Gastroesophageal sphincter (tissue), 3 donors: ENCODE data around the gene GPR61.

ENCODE experiments used
- POLR2A ChIP-seq, 2 donors: fragments of 450-650 bp; IDR thresholded peaks; one replicate each; pipeline ENCODE4 v1.6.1; 2017; ENCODE audit warnings: antibody characterized with exemption in 2 of 2, mild to moderate bottlenecking in 2 of 2, moderate library complexity in 1 of 2
- POLR2AphosphoS5 ChIP-seq: sonication (generic); formaldehyde crosslinking; IDR thresholded peaks from one replicate; pipeline ENCODE4 v1.6.1; 2017; ENCODE audit warnings: antibody characterized with exemption
- TF ChIP-seq, protein P1 (sequence below), 4 experiments: fragments of 200-600 bp in 2 of 4; fragments of 450-650 bp in 2 of 4; sonication (generic) in 1 of 4; IDR thresholded peaks; one replicate each; pipeline ENCODE4 v1.5.1; 2017 to 2019; ENCODE audit warnings: antibody characterized with exemption in 4 of 4, mild to moderate bottlenecking in 2 of 4, moderate library complexity in 2 of 4

- TF ChIP-seq, protein P1, sequence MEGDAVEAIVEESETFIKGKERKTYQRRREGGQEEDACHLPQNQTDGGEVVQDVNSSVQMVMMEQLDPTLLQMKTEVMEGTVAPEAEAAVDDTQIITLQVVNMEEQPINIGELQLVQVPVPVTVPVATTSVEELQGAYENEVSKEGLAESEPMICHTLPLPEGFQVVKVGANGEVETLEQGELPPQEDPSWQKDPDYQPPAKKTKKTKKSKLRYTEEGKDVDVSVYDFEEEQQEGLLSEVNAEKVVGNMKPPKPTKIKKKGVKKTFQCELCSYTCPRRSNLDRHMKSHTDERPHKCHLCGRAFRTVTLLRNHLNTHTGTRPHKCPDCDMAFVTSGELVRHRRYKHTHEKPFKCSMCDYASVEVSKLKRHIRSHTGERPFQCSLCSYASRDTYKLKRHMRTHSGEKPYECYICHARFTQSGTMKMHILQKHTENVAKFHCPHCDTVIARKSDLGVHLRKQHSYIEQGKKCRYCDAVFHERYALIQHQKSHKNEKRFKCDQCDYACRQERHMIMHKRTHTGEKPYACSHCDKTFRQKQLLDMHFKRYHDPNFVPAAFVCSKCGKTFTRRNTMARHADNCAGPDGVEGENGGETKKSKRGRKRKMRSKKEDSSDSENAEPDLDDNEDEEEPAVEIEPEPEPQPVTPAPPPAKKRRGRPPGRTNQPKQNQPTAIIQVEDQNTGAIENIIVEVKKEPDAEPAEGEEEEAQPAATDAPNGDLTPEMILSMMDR (IDR thresholded peaks at IDR 0.05) = no peak
- no peak for TF ChIP-seq POLR2AphosphoS5
- TF ChIP-seq POLR2A (IDR thresholded peaks at IDR 0.05) = no peak
These were observed 35.7 kb upstream of the GPR61 start for GRCh38 chr1:109503935-109504334.
